GM19452 (cell line): ENCODE data around the gene KCNQ1.

Experiments
- ATAC-seq: cut with Tn5 transposase; IDR thresholded peaks from one replicate; pipeline ENCODE4 v1.9.1; 2021; ENCODE audit not compliant: unreplicated experiment

Gene KCNQ1

GRCh38 chr11:2549876-2550605 is 105.2 kb downstream of the KCNQ1 start:
- no peak for ATAC-seq

- no peak for ATAC-seq
Measured at GRCh38 chr11:2550606-2550970, 105.8 kb downstream of the KCNQ1 start.

DNA sequence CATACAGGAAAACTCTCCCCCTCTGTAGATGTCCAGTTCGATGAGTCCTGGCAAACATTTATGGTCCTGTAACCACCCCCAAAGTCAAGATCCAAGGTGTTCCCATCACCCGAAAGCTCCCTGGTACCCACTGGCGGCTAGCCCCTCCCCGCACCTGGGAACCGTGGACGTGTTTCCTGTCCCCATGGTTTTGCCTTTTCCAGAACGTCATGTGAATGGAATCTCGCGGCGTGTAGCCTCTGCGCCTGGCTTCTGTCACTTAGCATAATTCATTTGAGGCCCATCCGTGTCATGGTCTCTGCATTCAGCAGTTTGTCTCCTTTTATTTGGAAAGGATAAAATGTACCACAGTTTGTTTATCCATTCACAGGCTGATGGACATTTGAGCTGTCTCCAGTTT is 106.3 kb downstream of the KCNQ1 start:
- no peak for ATAC-seq

GRCh38 chr11:2552210-2552609 is 107.4 kb downstream of the KCNQ1 start:
- ATAC-seq, result no peak

DNA sequence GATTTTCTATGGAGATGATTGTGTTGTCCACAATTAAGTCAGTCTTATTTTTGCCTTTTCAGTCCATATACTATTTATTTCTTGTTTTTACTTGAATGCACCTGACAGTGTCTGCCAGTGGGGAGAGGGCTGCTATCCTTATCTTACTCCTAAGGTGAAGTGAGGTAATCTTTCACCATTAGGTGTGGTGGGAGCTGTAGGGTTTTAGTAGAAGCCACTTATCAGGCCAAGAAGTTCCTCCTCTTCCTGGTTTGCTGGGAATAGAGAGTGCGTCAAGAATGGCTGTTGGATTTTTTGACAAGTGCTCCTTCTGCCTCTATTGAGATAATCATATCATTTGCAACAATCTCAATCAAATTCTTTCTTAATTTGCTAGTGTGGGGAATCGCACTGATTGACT is 108.4 kb downstream of the KCNQ1 start:
- ATAC-seq, result no peak

GRCh38 chr11:2553886-2554285 is 109.1 kb downstream of the KCNQ1 start:
- no peak for ATAC-seq

- no peak for ATAC-seq
Measured at GRCh38 chr11:2554338-2555207, 109.8 kb downstream of the KCNQ1 start.

DNA sequence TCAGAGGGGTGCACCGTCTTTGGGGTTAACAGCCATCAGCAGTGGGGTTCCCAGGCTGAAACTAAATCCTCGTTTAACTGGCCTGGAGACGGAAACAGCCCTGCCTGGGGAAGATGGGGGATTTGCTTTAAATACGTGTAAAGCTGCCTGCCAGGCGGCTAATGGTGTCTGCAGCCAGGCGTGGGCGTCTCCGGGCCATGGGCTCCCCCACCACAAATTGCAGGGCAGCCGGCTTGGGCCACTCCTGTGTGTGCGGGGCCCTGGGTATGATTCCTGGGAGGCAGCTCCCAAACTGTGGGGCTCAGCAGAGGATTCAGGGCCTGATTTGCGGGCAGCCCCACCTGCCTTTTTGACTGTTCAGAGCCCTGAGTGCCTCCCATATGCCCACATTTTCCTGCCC is 110.5 kb downstream of the KCNQ1 start:
- no peak for ATAC-seq

GRCh38 chr11:2555891-2556290 is 111.1 kb downstream of the KCNQ1 start:
- ATAC-seq, result no peak

GRCh38 chr11:2557381-2557780 is 112.6 kb downstream of the KCNQ1 start:
- ATAC-seq, result no peak

DNA sequence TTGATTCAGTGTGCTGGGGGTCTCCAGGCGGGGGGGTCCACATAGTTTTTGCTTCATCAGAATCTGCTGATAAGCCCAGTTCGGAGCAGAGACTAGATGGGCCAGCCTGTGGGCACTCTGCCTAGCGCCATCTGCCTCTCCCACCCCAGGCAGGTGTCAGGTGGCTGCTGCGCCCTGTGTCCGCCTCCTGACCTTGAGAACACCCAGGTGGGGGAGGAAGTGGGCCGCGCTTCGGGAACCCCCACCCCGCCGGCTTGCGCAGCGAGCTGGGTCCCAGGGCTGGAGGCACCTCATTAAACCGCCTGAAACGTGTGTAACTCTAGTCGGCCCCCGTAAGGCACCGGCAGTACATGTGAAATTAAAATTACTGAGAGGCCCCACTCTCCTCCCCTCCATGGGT is 113.6 kb downstream of the KCNQ1 start:
- ATAC-seq, result no peak

GRCh38 chr11:2558861-2559526 is 114.2 kb downstream of the KCNQ1 start:
- ATAC-seq, result no peak

DNA sequence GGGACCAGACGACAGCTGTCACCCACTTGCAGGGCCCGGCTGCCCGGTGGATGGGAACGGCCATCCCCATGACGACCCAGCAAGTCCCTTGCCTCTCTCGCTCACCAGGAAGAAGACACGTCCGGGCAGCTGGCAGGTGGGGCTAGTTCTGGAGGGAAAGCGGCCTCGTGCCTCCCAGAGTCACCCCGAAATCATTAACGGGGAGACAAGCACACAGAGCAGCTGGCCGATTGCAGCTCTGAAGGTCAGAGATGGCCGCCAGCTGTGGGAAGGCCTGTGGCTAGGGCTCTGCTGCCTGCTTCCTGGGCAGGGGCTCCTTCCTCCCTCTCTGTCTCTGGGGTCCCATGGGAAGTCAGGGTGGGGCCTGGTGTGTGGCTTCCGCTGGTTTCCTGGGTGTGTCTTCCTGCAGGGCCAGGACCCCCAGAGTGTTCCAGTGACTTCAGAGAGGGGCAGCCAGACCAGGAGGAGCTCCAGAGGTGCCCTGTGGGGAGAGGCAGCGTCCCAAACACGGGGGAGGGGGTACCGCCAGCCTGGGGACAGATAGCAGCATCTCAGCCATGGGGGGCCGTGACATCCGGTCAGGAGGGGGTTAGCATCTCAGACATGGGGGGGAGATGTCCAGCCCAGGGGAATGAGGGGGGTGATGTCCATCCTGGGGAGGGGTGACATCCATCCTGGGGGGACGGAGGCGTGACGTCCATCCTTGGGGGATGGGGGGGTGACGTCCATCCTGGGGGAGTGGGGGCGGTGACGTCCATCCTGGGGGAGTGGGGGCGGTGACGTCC is 114.9 kb downstream of the KCNQ1 start:
- no peak for ATAC-seq

DNA sequence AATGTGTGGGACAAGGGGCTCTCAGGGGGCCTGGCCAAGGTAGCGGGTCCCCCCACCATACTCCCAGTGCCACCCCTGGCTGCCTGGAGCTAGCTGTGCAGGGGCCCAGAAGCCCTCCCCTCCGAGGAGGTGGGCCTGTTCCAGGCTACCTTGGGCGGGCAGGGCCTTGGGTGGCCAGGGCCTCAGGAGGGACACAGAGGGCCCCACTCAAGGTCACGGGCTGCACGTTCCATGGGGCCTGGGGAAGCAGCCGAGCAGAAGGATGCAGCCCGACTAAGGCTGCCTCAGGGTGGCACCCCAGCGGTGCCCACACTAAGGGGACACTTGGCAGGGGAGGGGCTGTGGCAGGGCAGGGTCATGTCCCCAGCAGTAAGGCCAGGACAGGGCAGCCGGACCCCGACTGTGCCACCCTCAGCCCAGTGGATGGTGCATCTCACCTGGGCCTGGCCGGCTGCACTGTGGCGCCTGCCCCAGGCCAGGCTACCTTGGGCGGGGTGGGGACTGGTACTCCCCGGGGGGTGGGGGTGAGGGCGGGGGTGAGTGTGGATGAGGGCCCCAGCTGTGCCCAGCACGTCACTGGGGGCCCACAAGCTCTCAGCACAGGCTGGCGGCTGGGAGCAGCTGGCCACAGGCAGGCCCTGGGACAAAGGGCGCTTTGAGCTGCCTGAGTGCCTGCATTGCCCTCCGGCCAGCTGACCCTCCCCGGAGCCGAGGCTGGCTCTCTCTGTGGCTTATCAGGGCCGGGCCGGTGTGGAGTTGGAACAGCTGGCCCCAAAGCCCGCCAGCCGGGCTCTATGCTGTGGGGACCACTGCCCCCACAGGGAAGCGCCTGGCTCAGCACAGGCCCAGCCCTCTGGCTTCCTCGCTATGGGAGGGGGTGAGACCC is 117.1 kb downstream of the KCNQ1 start:
- no peak for ATAC-seq

- no peak for ATAC-seq
Measured at GRCh38 chr11:2562890-2563212, 118.0 kb downstream of the KCNQ1 start.

- no peak for ATAC-seq
Measured at GRCh38 chr11:2563213-2564007, 118.6 kb downstream of the KCNQ1 start.

GRCh38 chr11:2564008-2564530 is 119.3 kb downstream of the KCNQ1 start:
- no peak for ATAC-seq

DNA sequence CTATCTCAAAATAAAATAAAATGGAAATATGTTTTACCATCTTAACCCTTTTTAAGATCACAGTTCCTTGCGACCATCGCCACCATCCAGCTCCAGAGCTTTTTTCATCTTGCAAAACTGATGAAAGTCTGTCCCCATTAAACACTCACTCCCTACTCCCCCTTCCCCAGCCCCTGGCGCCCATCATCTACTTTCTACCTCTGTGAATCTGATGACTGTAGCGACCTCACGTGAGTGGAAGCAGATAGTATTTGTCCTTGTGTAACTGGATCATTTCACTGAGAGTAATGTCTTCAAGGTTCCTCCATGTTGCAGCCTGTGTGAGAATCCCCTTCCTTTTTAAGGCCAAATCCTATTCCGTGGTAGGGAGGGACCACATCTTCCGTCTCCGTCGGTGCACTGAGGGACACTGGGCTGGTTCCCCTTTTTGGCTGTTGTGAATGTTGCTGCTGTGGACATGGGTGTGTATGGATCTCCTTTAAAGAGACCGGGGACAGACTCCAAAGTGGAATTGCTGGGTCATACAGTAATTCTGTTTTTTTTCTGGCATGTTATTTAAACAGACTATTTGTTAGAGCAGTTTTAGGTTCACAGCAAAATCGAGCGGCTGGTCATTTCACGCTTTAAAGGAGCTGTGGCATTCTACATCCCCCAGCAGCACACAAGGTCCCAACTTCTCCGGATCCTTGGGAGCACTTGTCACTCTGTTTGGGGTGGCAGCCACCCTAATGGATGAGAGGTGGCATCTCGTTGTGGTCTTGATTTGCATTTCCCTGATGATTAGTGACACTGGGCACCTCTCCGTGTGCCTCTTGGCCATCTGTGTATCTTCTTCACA is 120.0 kb downstream of the KCNQ1 start:
- ATAC-seq, result no peak
